ENCODE data around the gene CALB2. TPM values are rescaled to one million over a fixed set of nuclear protein-coding genes. Genes with fewer than 3 reads are reported as not detected.

The CALB2 gene
- total RNA-seq (2022; extraction: Qiagen RNA extraction): 4.6 to 6.3 TPM (median 5.1 TPM) in 5 replicates

GRCh38 chr16:71358464-71358998 lies at the start of gene CALB2:
Gene CALB2, plus strand, starts transcription at chr16:71358723. Its CDS starts 70 bp downstream, at chr16:71358793.

Other genes starting within 250 kb of the CALB2 start
- gene HYDIN, start 128.0 kb upstream of the CALB2 start, total RNA-seq (2022; extraction: Qiagen RNA extraction): 0.25 to 0.48 TPM (median 0.45 TPM) in 5 replicates
- gene CMTR2, start 69.3 kb upstream of the CALB2 start, total RNA-seq (2022; extraction: Qiagen RNA extraction): 10.7 to 14.9 TPM (median 12.9 TPM) in 5 replicates
- gene TLE7, start 83.3 kb downstream of the CALB2 start, total RNA-seq (2022; extraction: Qiagen RNA extraction): not detected in 5 replicates
- 5.0 to 7.8 TPM (median 5.1 TPM) in 5 replicates for gene ZNF23, start 103.5 kb downstream of the CALB2 start, total RNA-seq (2022; extraction: Qiagen RNA extraction)
- gene ZNF19, start 130.6 kb downstream of the CALB2 start, total RNA-seq (2022; extraction: Qiagen RNA extraction): 1.2 to 2.1 TPM (median 1.9 TPM) in 5 replicates
- gene CHST4, start 167.7 kb downstream of the CALB2 start, total RNA-seq (2022; extraction: Qiagen RNA extraction): 0.06 to 0.13 TPM (median 0.13 TPM) in 3 of 5 replicates, not detected in the others
- 0.03 to 0.15 TPM (median 0.05 TPM) in 4 of 5 replicates, not detected in the other for gene TAT, start 218.4 kb downstream of the CALB2 start, total RNA-seq (2022; extraction: Qiagen RNA extraction)

Data from A549 treated with AZD2906 at 1 μM for 4 hours (cell line).